HG03342 (cell line): ENCODE data around the gene SELENOO.

ENCODE experiments used
- ATAC-seq: cut with Tn5 transposase; IDR thresholded peaks from one replicate; pipeline ENCODE4 v1.9.1; 2021; ENCODE audit warnings: mild to moderate bottlenecking, moderate library complexity; ENCODE audit not compliant: unreplicated experiment

The SELENOO gene

GRCh38 chr22:50171319-50171964 is 29.4 kb upstream of the SELENOO start:
- no peak for ATAC-seq

- ATAC-seq, result no peak
Measured at GRCh38 chr22:50171965-50172421, 28.8 kb upstream of the SELENOO start.

DNA sequence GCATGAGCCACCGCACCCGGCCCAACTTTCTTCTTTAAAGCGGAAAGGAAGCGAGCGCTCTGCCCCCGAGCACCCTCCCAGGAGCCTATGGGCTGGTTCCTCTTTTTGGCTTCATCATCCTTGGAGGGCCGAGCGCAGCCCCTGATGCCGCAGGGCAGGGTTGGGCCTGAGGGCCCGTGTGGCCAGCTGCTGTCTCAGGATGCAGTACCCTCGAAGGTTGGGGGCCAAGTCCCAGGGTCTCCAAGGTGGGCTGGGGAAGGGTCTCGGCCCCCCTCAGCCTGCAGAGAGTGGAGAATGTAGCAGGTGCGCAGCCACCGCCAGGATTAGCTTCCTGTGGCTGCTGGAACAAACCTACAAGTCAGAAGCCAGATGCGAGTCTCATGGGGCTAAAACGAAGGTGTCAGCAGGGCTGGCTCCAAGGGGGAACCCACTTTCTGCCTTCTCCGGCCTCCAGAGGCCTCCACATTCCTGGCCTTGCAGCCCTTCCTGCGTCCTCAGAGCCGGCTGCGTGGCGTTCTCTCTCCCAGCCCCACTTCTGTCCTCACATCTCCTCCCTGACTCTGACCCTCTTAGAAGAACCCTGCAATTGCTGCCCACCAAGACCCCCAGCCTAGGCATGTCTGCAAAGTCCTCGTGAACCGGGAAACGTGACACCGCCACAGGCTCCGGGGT is 27.4 kb upstream of the SELENOO start:
- no peak for ATAC-seq

GRCh38 chr22:50173983-50174355 is 26.8 kb upstream of the SELENOO start:
- no peak for ATAC-seq

GRCh38 chr22:50174382-50175190 is 26.2 kb upstream of the SELENOO start:
- ATAC-seq, result no peak

DNA sequence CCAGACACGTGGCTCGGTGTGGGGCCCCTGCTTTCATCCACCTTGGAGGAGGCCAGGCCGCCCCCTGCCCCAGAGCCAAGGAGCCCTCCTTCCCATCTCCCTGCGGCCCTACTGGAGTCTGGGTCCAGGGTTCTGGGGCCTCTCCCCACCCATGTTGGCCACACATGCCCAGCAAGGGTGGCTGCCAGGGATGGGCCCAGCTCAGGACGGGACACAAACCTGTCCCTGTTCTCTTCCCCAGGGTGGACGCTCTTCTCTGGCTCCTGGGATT is 25.7 kb upstream of the SELENOO start:
- ATAC-seq, result no peak

- no peak for ATAC-seq
Measured at GRCh38 chr22:50175921-50176849, 24.6 kb upstream of the SELENOO start.

- ATAC-seq, result no peak
Measured at GRCh38 chr22:50176850-50177536, 23.8 kb upstream of the SELENOO start.

GRCh38 chr22:50177537-50178470 is 23.0 kb upstream of the SELENOO start:
- ATAC-seq, result no peak

DNA sequence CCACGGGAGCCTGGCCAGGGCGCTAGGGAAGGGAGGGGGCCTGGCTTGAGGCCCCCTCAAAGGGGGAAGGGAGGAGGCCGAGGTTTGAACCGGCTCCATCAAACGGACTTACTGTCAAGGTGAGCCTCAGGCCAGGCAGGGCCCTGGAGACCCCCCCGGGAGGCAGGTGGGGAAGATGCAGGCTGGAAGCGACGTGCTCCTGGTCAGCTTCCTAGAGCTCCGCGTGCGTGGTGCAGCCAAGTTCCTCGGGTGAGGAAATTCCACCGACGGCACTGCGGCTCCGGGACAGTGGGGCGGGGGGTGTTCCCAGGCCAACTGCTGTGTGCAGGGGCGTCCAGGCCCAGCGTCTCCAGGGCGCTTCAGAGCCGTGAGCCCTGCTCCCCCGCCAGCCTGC is 22.3 kb upstream of the SELENOO start:
- no peak for ATAC-seq

DNA sequence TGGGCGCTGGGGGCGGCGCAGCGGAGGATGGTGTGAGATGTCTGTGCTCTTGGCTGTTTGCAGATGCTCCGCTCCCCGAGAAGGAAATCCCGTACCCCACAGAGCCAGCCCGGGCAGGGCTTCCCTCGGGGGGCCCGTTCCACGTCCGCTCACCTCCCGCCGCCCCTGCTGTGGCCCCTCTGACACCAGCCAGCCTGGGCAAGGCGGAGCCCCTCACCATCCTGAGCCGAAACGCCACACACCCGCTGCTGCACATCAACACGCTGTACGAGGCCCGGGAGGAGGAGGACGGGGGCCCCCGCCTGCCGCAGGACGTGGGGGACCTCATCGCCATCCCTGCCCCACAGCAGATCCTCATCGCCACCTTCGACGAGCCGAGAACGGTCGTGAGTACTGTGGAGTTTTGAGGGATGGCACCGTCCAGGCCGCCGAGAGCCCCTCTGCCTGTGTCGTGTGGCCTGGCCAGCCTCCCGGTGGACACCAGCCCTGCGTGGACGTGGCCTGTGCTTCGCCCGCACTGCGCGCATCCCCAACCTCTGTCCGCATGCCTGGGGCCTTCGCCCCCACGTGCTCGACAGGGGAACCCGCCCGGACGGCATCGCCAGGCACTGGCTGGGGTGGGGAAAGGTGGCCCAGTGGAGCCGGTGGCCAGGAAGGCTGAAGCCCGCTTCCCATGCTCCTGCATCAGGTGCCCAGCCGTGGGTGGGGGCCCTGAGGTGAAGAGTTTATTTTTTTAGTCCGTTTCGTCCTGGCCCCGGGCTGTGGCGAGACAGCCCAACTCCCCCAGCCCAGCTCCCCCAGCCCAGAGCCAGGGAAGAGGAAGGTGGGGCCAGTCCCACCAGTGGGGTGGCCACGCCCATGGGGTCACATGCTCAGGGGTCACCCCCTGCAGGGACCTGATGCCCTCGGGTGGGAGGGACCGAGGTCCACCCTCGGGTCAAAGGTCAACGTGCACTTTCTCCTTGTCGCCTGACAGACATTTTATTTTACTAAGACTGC is 21.6 kb upstream of the SELENOO start:
- ATAC-seq, result no peak

GRCh38 chr22:50179937-50180726 is 20.7 kb upstream of the SELENOO start:
- no peak for ATAC-seq

DNA sequence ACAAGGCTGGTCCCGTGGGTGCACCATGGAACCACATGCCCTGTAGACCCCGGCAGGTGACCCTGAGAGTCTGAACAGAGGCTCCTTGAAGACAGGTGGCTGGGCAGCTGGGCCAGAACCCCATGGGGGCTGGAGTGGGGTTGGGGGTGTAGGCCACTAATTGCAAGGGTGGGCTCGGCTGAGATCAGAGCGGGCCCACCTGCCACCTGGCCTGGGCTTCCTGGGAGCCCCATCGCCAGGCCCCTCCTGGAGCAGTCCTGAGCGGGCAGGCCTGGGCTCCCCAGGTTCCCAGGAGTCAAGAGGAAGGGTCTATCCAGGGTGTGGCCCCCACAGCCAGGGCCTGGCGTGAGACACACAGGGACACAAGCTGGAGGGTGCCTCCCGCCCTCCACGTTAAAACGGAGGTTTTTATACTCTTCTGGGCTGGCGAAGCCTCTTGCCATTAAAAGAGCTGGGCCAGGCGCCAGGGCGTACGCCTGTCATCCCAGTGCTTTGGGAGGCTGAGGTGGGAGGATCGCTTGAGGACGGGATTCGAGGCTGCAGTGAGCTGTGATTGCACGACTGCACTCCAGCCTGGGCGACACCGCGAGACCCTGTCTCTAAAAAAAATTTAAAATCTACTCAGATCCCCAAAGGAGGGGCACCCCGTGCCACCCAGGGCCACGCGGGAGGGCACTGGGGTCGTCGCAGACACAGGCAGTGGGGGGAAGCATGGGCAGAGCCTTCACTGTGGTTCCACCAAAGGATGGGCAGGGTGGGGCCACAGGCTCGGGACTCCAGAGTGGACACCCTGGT is 19.9 kb upstream of the SELENOO start:
- ATAC-seq, result no peak

GRCh38 chr22:50182176-50183081 is 18.4 kb upstream of the SELENOO start:
- ATAC-seq, result no peak

DNA sequence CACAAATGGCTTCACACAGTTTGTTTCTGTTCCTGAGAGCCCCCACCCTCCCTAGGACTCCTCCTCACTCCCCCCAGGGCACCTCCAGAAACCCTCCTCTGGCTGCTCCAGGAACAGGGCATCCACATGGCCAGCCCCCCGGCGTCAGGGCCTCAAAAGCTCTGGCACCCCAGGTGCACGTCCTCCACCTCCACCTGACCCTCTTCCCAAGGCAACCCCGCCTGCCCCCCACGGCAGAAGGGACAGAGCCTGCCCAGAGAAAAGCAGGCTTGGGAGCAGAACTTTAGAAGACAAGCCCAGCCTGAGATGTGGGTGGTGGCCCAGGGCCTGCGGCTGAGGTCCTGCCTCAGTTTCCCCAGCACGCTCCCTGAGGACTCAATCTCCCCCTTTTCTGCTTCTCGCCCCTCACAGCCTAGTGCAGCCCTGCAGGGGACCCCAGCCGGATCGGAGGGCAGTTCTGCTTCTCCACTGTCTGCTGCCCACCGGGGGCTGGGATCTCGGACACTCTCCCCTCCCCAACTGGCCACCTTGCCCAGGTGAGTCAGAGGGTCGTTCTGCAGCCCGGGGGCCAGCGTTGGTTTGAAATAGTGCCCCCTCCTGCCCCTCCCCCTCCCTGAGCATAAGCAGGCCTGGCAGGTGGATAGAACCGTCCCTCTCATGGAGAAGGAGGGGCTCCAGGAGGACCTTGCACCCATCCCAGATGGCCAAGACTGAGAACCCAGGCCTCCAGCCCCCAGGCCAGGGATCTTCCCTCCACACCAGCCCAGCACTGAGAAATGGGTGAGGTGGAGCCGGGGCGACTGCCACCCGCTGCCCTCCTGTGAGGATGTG is 17.5 kb upstream of the SELENOO start:
- no peak for ATAC-seq
